ENCODE results near the gene MYG1. TPM values are rescaled to one million over a fixed set of nuclear protein-coding genes. Genes with fewer than 3 reads are reported as not detected.

Gene MYG1
- total RNA-seq, 1 experiment from 2014 or later: 104 TPM

- DNase-seq (ENCODE audit: low read depth, low spot score) (no peak), ATAC-seq (no peak)
- Histone ChIP-seq H3K4me1 (ENCODE audit: control insufficient read depth in 1 of 2, insufficient read depth in 2 of 2, low read length in 2 of 2) (peaks cover 9 to 10% of the 10 kb centered on the region in 2 experiments; a peak in 3 of 4 replicates), H3K79me2 (ENCODE audit: insufficient read depth, low read length) (no peaks in the 10 kb centered on the region), H3K27me3 (ENCODE audit: insufficient read depth, low read length) (no peaks in the 10 kb centered on the region), H3K27ac (ENCODE audit: low read depth, low read length) (no peak overlapping the region), H2AFZ (ENCODE audit: low read depth, low read length, poor library complexity, severe bottlenecking) (no peak overlapping the region), H3K9ac (ENCODE audit: low read length) (no peak overlapping the region), H3K4me3 (replicated peaks in 1 of 2; ENCODE audit: low read depth in 1 of 2, low read length in 2 of 2) (no peak overlapping the region), H3K9me2 (ENCODE audit: insufficient read depth) (no peaks in the 10 kb centered on the region), H3K36me3 (ENCODE audit: control insufficient read depth in 1 of 2, insufficient read depth in 2 of 2, low read length in 2 of 2) (no peaks in the 10 kb centered on the region), H3K9me3 (ENCODE audit: control insufficient read depth in 1 of 2, insufficient read depth in 1 of 2, low read depth in 1 of 2, low read length in 2 of 2) (no peaks in the 10 kb centered on the region), H3K4me2 (ENCODE audit: low read length) (no peak overlapping the region), H4K20me1 (ENCODE audit: insufficient read depth) (no peaks in the 10 kb centered on the region)
- POLR2A ChIA-PET: no interaction called here
- intact Hi-C loops (cut with micrococcal nuclease): no loop called here
- TF ChIP-seq RAD21 (IDR thresholded peaks at IDR 0.05; ENCODE audit: low read depth) (no peak), MAX (IDR thresholded peaks at IDR 0.05) (no peak), SIN3A (IDR thresholded peaks at IDR 0.05; ENCODE audit: low read depth) (no peak), ATF3 (IDR thresholded peaks at IDR 0.05) (no peak), ELF1 (IDR thresholded peaks at IDR 0.05; ENCODE audit: borderline replicate concordance, low read depth) (no peak), YY1 (IDR thresholded peaks at IDR 0.05; ENCODE audit: extremely low read depth, insufficient replicate concordance, low read depth, low read length) (no peak), SP1 (IDR thresholded peaks at IDR 0.05; ENCODE audit: low read depth) (no peak), POLR2A (IDR thresholded peaks at IDR 0.05; ENCODE audit: borderline replicate concordance, extremely low read depth, insufficient read depth, insufficient read length) (no peak), TCF7L2 (IDR thresholded peaks at IDR 0.05; ENCODE audit: borderline replicate concordance, extremely low read depth, insufficient read depth, insufficient read length) (no peak), REST (IDR thresholded peaks at IDR 0.05; ENCODE audit: low read depth) (no peak), JUND (IDR thresholded peaks at IDR 0.05) (no peak), SRF (IDR thresholded peaks at IDR 0.05; ENCODE audit: low read depth) (no peak), ZBTB33 (IDR thresholded peaks at IDR 0.05; ENCODE audit: extremely low read depth, insufficient replicate concordance, low read length) (no peak), ZNF274 (IDR thresholded peaks at IDR 0.05; ENCODE audit: low read depth, low read length) (no peak), EGR1 (IDR thresholded peaks at IDR 0.05; ENCODE audit: low read depth) (no peak), CTCF (IDR thresholded peaks at IDR 0.05 in 2 of 3, conservative IDR thresholded peaks at IDR 0.05 in 1 of 3; ENCODE audit: borderline replicate concordance in 1 of 3, insufficient read depth in 1 of 3, low read depth in 2 of 3, low read length in 2 of 3) (no peak), EZH2 (IDR thresholded peaks at IDR 0.05) (no peak), EZH2phosphoT487 (IDR thresholded peaks at IDR 0.05; ENCODE audit: borderline replicate concordance) (no peak), POLR2AphosphoS5 (IDR thresholded peaks at IDR 0.05; ENCODE audit: low read depth, low read length) (no peak), CBX3 (IDR thresholded peaks at IDR 0.05; ENCODE audit: low read depth) (no peak)
- no TSS peak for BruUV-seq (replicated peaks)
- CTCF ChIA-PET: interaction anchor here (0.8 kb wide), 1 partner anchor 12 kb away, joined by 3 read pairs; no protein-coding TSS in a partner anchor
- RAD21 ChIA-PET (ENCODE audit: low non-redundant PET in 1 of 2, low total read pairs in 2 of 2, uncharacterized antibody in 2 of 2, unreplicated experiment in 2 of 2): no interaction called here
Observed at GRCh38 chr12:53340398-53340797, 40.9 kb downstream of the MYG1 start.
